GM12892 (cell line): Measurements from ENCODE around the gene ATP6V1A.

ENCODE experiments used
- POLR2A ChIP-seq: IDR thresholded peaks from 2 replicates; pipeline ENCODE4 v1.6.1; 2011; ENCODE audit warnings: low read depth, low read length, control low read depth
- TAF1 ChIP-seq: IDR thresholded peaks from 2 replicates; pipeline ENCODE4 v1.6.1; 2011; ENCODE audit warnings: low read depth, mild to moderate bottlenecking, control low read depth, low read length, borderline replicate concordance

GRCh38 chr3:113719294-113719693 lies 27.5 kb upstream of the ATP6V1A start:
- TF ChIP-seq TAF1 = no peak
- TF ChIP-seq POLR2A = no peak
